ENCODE data around the gene STPG4.

DNA sequence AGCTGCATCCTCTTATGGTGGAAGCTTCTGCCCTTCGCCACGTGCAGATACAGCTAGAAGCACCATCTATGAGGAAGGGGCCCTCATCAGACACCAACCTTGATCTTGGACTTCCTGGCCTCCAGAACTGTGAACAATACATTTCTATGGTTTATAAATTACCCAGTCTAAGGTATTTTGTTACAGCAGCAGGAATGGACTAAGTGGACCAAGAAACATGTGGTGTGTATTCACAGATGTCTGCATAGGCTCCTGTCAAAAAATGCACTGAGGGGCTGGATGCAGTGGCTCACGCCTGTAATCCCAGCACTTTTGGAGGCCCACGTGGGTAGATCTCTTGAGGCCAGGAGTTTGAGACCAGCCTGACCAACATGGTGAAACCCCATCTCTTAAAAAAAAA lies 57.5 kb downstream of the STPG4 start:
- TF ChIP-seq, protein P1, sequence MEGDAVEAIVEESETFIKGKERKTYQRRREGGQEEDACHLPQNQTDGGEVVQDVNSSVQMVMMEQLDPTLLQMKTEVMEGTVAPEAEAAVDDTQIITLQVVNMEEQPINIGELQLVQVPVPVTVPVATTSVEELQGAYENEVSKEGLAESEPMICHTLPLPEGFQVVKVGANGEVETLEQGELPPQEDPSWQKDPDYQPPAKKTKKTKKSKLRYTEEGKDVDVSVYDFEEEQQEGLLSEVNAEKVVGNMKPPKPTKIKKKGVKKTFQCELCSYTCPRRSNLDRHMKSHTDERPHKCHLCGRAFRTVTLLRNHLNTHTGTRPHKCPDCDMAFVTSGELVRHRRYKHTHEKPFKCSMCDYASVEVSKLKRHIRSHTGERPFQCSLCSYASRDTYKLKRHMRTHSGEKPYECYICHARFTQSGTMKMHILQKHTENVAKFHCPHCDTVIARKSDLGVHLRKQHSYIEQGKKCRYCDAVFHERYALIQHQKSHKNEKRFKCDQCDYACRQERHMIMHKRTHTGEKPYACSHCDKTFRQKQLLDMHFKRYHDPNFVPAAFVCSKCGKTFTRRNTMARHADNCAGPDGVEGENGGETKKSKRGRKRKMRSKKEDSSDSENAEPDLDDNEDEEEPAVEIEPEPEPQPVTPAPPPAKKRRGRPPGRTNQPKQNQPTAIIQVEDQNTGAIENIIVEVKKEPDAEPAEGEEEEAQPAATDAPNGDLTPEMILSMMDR (IDR thresholded peaks at IDR 0.05): no peak
- TF ChIP-seq POLR2A (IDR thresholded peaks at IDR 0.05): no peak

All from lower leg skin (tissue), 3 donors.